Measurements from ENCODE around the gene SLC34A1.

- TF ChIP-seq EZH2 (IDR thresholded peaks at IDR 0.05; ENCODE audit: borderline replicate concordance, low read depth, low read length, severe bottlenecking) (no peak), CTCF (IDR thresholded peaks at IDR 0.05; ENCODE audit: borderline replicate concordance, extremely low read depth, low read length, poor library complexity, severe bottlenecking) (no peak)
Observed at GRCh38 chr5:177425196-177425800, 41.1 kb downstream of the SLC34A1 start.

All from DND-41 (cell line).